ENCODE measurements around the gene AXIN1. TPM values are rescaled to one million over a fixed set of nuclear protein-coding genes. Genes with fewer than 3 reads are reported as not detected.
A peak's percentile ranks its signal among the peaks of the same experiment; 100 is the strongest.

The AXIN1 gene
- total RNA-seq, 1 experiment from 2014 or later = 26.9 TPM

DNA sequence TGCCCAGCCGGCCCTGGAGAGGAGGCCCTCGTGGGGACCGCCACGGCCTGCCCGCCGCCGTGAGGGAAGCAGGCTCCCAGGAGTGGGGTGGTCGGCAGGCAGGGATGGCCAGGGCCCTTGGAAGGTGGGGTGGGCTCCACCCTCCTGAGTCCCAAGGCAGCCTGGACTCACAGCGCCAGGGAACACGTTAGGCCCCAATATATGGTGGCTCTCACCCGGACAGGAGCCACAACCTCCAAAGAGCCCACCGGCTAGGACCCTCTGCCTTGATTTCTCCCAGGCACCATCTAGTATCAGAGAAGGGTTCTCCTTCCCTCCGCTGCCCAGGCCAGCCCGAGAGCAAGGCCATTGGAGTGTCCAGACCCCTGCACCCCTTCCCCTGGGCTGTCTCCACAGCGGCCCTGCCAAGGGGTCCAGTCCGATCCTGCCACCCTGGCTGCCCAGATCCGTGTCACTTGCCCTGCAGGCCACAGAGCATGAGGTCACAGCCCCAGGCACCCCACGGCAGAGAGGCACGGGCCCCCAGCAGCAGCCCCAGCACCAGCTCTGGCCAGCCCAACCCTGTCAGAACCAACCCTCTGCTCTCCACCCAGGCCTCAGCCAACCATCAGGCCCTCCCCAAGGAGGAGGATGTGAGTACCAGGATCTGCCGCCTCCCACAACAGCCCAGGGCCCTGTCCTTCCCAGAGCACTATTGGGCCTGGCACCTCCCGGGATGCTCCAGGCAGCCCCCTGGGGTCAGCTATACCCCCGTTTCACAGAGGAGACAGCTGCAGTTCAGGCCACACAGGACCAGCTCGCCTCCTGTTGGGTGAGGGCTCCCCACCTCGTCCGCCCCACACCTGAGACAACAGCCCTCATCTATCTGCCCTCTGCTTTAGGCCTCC, 1.1 kb upstream of the AXIN1 start:
- no peaks in the 10 kb centered on the region for H3K27me3 ChIP-seq (ENCODE audit: low read length)
- BruUV-seq (replicated peaks) = no TSS peak
- H3K27ac ChIP-seq (ENCODE audit: low read length) = no peak overlapping the region
- H2AFZ ChIP-seq (ENCODE audit: low read length) = peak overlapping the region; percentile 74
- peaks cover 5% of the 10 kb centered on the region; the same call in 1 of the 2 replicates for H3K4me1 ChIP-seq (ENCODE audit: insufficient read depth, low read length)
- ChIA-PET POLR2A (ENCODE audit: unreplicated experiment) (interaction anchor here (0.7 to 0.8 kb wide), 3 partner anchors 9 to 119 kb away, joined by 7 to 37 read pairs (median 36); no protein-coding TSS in a partner anchor), CTCF (interaction anchor here (0.5 to 1.0 kb wide), 5 partner anchors 65 to 247 kb away, joined by 3 to 6 read pairs (median 3); no protein-coding TSS in a partner anchor)
- no peaks in the 10 kb centered on the region for H3K9me2 ChIP-seq (replicated peaks; ENCODE audit: low read length)
- peak overlapping the region; percentile 82 for H3K4me2 ChIP-seq (ENCODE audit: low read length)
- DNase-seq (no peak), ATAC-seq (no peak)
- H3F3A ChIP-seq (ENCODE audit: low read length, unreplicated experiment) = no peaks in the 10 kb centered on the region
- peaks cover 30% of the 10 kb centered on the region for H3K79me2 ChIP-seq (ENCODE audit: low read length)
- no peaks in the 10 kb centered on the region for H4K20me1 ChIP-seq (ENCODE audit: low read length)
- H3K4me3 ChIP-seq (ENCODE audit: low read length) = peak overlapping the region; percentile 61
- no peak for TF ChIP-seq EZH2 (IDR thresholded peaks at IDR 0.05; ENCODE audit: low read length, unreplicated experiment)
- TF ChIP-seq, protein P1, sequence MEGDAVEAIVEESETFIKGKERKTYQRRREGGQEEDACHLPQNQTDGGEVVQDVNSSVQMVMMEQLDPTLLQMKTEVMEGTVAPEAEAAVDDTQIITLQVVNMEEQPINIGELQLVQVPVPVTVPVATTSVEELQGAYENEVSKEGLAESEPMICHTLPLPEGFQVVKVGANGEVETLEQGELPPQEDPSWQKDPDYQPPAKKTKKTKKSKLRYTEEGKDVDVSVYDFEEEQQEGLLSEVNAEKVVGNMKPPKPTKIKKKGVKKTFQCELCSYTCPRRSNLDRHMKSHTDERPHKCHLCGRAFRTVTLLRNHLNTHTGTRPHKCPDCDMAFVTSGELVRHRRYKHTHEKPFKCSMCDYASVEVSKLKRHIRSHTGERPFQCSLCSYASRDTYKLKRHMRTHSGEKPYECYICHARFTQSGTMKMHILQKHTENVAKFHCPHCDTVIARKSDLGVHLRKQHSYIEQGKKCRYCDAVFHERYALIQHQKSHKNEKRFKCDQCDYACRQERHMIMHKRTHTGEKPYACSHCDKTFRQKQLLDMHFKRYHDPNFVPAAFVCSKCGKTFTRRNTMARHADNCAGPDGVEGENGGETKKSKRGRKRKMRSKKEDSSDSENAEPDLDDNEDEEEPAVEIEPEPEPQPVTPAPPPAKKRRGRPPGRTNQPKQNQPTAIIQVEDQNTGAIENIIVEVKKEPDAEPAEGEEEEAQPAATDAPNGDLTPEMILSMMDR (conservative IDR thresholded peaks at IDR 0.05; ENCODE audit: low read depth, low read length) = no peak
- no peak for TF ChIP-seq EZH2phosphoT487 (IDR thresholded peaks at IDR 0.05; ENCODE audit: borderline replicate concordance, low read length)
- H3K9me3 ChIP-seq (ENCODE audit: low read length) = no peaks in the 10 kb centered on the region
- H3K36me3 ChIP-seq (ENCODE audit: low read depth, low read length) = no peaks in the 10 kb centered on the region
- intact Hi-C loops (cut with micrococcal nuclease) = no loop called here
- H3K9ac ChIP-seq (ENCODE audit: low read length) = peak overlapping the region; percentile 57

DNA sequence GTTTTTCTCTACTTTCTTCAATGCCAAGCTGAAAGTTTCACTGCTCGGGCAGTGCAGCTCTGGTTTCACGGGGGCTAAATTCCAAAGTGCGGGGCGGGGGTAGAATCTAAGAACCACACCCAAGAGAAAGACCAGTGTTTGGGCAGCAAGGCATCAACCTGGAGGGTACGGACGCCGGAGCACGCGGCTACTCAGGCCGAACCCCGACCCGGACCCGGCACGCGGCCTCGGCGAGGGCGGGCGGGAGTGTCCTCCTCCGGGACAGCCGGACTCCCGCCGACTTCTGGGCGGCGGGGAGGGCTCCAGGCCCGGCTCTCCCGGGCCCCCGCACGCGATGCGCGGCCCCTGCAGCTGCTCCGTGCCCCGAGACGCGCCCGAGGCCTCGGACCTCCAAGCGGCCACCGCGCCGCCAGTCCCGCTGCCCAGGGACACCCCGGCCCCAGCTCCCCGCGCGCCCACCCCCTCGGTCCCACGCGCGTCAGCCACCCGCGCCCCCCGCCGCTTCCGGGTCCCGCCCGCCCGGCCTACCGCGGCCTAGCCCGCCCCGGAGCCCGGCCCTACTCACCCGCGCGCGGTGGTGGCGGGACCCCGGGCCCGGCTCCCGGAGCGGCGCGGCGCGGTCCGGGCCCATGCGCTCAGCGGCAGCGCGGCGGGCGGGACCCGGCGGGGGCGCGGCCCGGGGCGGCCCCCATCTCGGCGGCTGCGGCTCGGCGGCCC, 561 bp downstream of the AXIN1 start:
- Histone ChIP-seq H4K20me1 (ENCODE audit: low read length) (no peaks in the 10 kb centered on the region), H3K27ac (ENCODE audit: low read length) (no peak overlapping the region), H3K9me3 (ENCODE audit: low read length) (no peaks in the 10 kb centered on the region), H2AFZ (ENCODE audit: low read length) (0 out of 2 replicates have a peak overlapping the region, but pooled peaks have one; percentile 34), H3F3A (ENCODE audit: low read length, unreplicated experiment) (no peaks in the 10 kb centered on the region), H3K27me3 (ENCODE audit: low read length) (no peaks in the 10 kb centered on the region), H3K79me2 (ENCODE audit: low read length) (peaks cover 47% of the 10 kb centered on the region), H3K4me2 (ENCODE audit: low read length) (peak overlapping the region; percentile 88), H3K36me3 (ENCODE audit: low read depth, low read length) (no peaks in the 10 kb centered on the region), H3K4me1 (ENCODE audit: insufficient read depth, low read length) (peaks cover 5% of the 10 kb centered on the region; the same call in 1 of the 2 replicates), H3K9me2 (replicated peaks; ENCODE audit: low read length) (no peaks in the 10 kb centered on the region), H3K9ac (ENCODE audit: low read length) (peak overlapping the region; percentile 76), H3K4me3 (ENCODE audit: low read length) (peak overlapping the region; percentile 77)
- DNase-seq (no peak), ATAC-seq (peak; percentile 45)
- intact Hi-C loops (cut with micrococcal nuclease) = no loop called here
- TF ChIP-seq EZH2 (IDR thresholded peaks at IDR 0.05; ENCODE audit: low read length, unreplicated experiment) (no peak), EZH2phosphoT487 (IDR thresholded peaks at IDR 0.05; ENCODE audit: borderline replicate concordance, low read length) (no peak)
- TF ChIP-seq, protein P1 (conservative IDR thresholded peaks at IDR 0.05; ENCODE audit: low read depth, low read length) = no peak
- ChIA-PET CTCF (interaction anchor here (0.5 to 1.0 kb wide), 6 partner anchors 49 to 245 kb away, joined by 3 to 14 read pairs (median 4); no protein-coding TSS in a partner anchor), POLR2A (ENCODE audit: unreplicated experiment) (interaction anchor here (0.5 kb wide), 1 partner anchor 122 kb away, joined by 3 read pairs; no protein-coding TSS in a partner anchor)
- no TSS peak for BruUV-seq (replicated peaks)

All from PC-3 (cell line).